PC-3 (cell line): Measurements from ENCODE around the gene MAP1LC3B. TPM values are rescaled to one million over a fixed set of nuclear protein-coding genes. Genes with fewer than 3 reads are reported as not detected.

Experiments used
- ATAC-seq: fragments of 200-7000 bp; cut with Tn5 transposase; 2 replicates; pipeline ENCODE4 v1.9.1; 2020; ENCODE audit warnings: mild to moderate bottlenecking, moderate library complexity
- BruUV-seq: library from RNA; stranded (reverse); fragments of 400-500 nt; replicated peaks from 2 replicates; lab custom pipeline; 2021; lab: Mats Ljungman, UMichigan
- CTCF ChIA-PET: fragments of 300-600 bp; sonication (Branson Sonifier 250); formaldehyde crosslinking; loops from one replicate; lab custom pipeline; 2022; ENCODE audit warnings: antibody characterized with exemption; lab: Charles Lee
- POLR2A ChIA-PET: fragments of 300-600 bp; sonication (Branson Sonifier 250); formaldehyde crosslinking; loops from one replicate; lab custom pipeline; 2022; ENCODE audit warnings: antibody characterized with exemption; ENCODE audit not compliant: unreplicated experiment; lab: Charles Lee
- DNase-seq: peaks from one replicate; pipeline ENCODE4 v3.0.0-alpha.2; 2015
- H2AFZ ChIP-seq: fragments of 300-600 bp; sonication (generic); 2 replicates; pipeline ENCODE4 v1.6.0; 2016; ENCODE audit warnings: antibody characterized with exemption, low read length
- H3F3A ChIP-seq: fragments of 300-600 bp; sonication (generic); one replicate; pipeline ENCODE4 v1.6.0; 2017; ENCODE audit warnings: antibody characterized with exemption, low read length, control low read depth, mild to moderate bottlenecking; ENCODE audit not compliant: unreplicated experiment
- H3K27ac ChIP-seq: fragments of 300-600 bp; sonication (generic); 2 replicates; pipeline ENCODE4 v1.5.1; 2016; ENCODE audit warnings: mild to moderate bottlenecking, low read length
- H3K27me3 ChIP-seq: fragments of 300-600 bp; sonication (generic); 2 replicates; pipeline ENCODE4 v1.6.1; 2016; ENCODE audit warnings: low read length, mixed read lengths
- H3K36me3 ChIP-seq: fragments of 300-600 bp; sonication (generic); 2 replicates; pipeline ENCODE4 v1.6.1; 2016; ENCODE audit warnings: low read depth, mixed run types, low read length, mixed read lengths
- H3K4me1 ChIP-seq: fragments of 300-600 bp; sonication (generic); 2 replicates; pipeline ENCODE4 v1.5.1; 2016; ENCODE audit warnings: low read length; ENCODE audit not compliant: insufficient read depth
- H3K4me2 ChIP-seq: fragments of 300-600 bp; sonication (generic); 2 replicates; pipeline ENCODE4 v1.6.0; 2016; ENCODE audit warnings: low read length
- H3K4me3 ChIP-seq: fragments of 300-600 bp; sonication (generic); 2 replicates; pipeline ENCODE4 v1.5.1; 2016; ENCODE audit warnings: mild to moderate bottlenecking, low read length, mixed read lengths
- H3K79me2 ChIP-seq: fragments of 300-600 bp; sonication (generic); 2 replicates; pipeline ENCODE4 v1.6.1; 2017; ENCODE audit warnings: low read length, mixed read lengths
- H3K9ac ChIP-seq: fragments of 300-600 bp; sonication (generic); 2 replicates; pipeline ENCODE4 v1.6.0; 2016; ENCODE audit warnings: mild to moderate bottlenecking, low read length
- H3K9me2 ChIP-seq: fragments of 300-600 bp; sonication (generic); replicated peaks from 2 replicates; pipeline ENCODE4 v1.6.1; 2016; ENCODE audit warnings: mixed run types, low read length, mixed read lengths
- H3K9me3 ChIP-seq: fragments of 300-600 bp; sonication (generic); 2 replicates; pipeline ENCODE4 v1.6.1; 2016; ENCODE audit warnings: low read length, mixed read lengths
- H4K20me1 ChIP-seq: fragments of 300-600 bp; sonication (generic); 2 replicates; pipeline ENCODE4 v1.6.1; 2016; ENCODE audit warnings: low read length, mixed read lengths
- CTCF ChIP-seq: fragments of 300-600 bp; sonication (generic); conservative IDR thresholded peaks from 2 replicates; pipeline ENCODE4 v1.5.1; 2017; ENCODE audit warnings: antibody characterized with exemption, low read depth, mild to moderate bottlenecking, low read length
- EZH2 ChIP-seq: fragments of 300-600 bp; sonication (generic); IDR thresholded peaks from one replicate; pipeline ENCODE4 v1.6.1; 2017; ENCODE audit warnings: antibody characterized with exemption, mild to moderate bottlenecking, low read length; ENCODE audit not compliant: unreplicated experiment
- EZH2phosphoT487 ChIP-seq: fragments of 300-600 bp; sonication (generic); IDR thresholded peaks from 2 replicates; pipeline ENCODE4 v1.6.1; 2018; ENCODE audit warnings: mild to moderate bottlenecking, antibody characterized with exemption, low read length, borderline replicate concordance
- intact Hi-C: fragments of 100-400 bp; cut with micrococcal nuclease; formaldehyde crosslinking; loops from 2 replicates; pipeline ENCODE4 v1.9.0; 2023
- total RNA-seq: library from RNA; depleted of rRNA; stranded (reverse); fragments of >200 nt; gene quantifications from 2 replicates; pipeline ENCODE4 v1.2.3, GENCODE V29; 2014

Gene MAP1LC3B
- total RNA-seq, 1 experiment from 2014 or later, result 11.9 TPM

- H3K9me2 ChIP-seq, result no peaks in the 10 kb centered on the region
- H3K79me2 ChIP-seq, result no peaks in the 10 kb centered on the region
- no peak overlapping the region for H3K4me3 ChIP-seq
- H3K27me3 ChIP-seq, result no peaks in the 10 kb centered on the region
- no peaks in the 10 kb centered on the region for H3K9me3 ChIP-seq
- BruUV-seq, result no TSS peak
- POLR2A ChIA-PET, result no interaction called here
- CTCF ChIA-PET, result no interaction called here
- H2AFZ ChIP-seq, result no peak overlapping the region
- no peaks in the 10 kb centered on the region; the same call in 1 of the 2 replicates for H3K36me3 ChIP-seq
- H3K4me2 ChIP-seq, result no peak overlapping the region
- no peaks in the 10 kb centered on the region for H3F3A ChIP-seq
- TF ChIP-seq CTCF (no peak), EZH2phosphoT487 (no peak), EZH2 (no peak)
- no peaks in the 10 kb centered on the region for H3K4me1 ChIP-seq
- no peak overlapping the region for H3K27ac ChIP-seq
- H4K20me1 ChIP-seq, result no peaks in the 10 kb centered on the region
- ATAC-seq (no peak), DNase-seq (no peak)
- H3K9ac ChIP-seq, result no peak overlapping the region
- intact Hi-C loops, result loop anchor here (10.0 kb wide), 1 partner anchor 55 kb away; no protein-coding TSS in a partner anchor
Observed at GRCh38 chr16:87409781-87410180, 17.6 kb downstream of the MAP1LC3B start.

- DNase-seq (no peak), ATAC-seq (no peak)
- H3K4me1 ChIP-seq, result no peaks in the 10 kb centered on the region
- no peaks in the 10 kb centered on the region for H3K27me3 ChIP-seq
- H3K9ac ChIP-seq, result no peak overlapping the region
- no peaks in the 10 kb centered on the region for H3F3A ChIP-seq
- intact Hi-C loops, result loop anchor here (10.0 kb wide), 1 partner anchor 54 kb away; no protein-coding TSS in a partner anchor
- H3K36me3 ChIP-seq, result no peaks in the 10 kb centered on the region
- H4K20me1 ChIP-seq, result no peaks in the 10 kb centered on the region
- ChIA-PET POLR2A (no interaction called here), CTCF (no interaction called here)
- H2AFZ ChIP-seq, result no peak overlapping the region
- H3K9me2 ChIP-seq, result no peaks in the 10 kb centered on the region
- TF ChIP-seq EZH2 (no peak), CTCF (no peak), EZH2phosphoT487 (no peak)
- H3K27ac ChIP-seq, result no peak overlapping the region
- H3K4me2 ChIP-seq, result no peak overlapping the region
- H3K4me3 ChIP-seq, result no peak overlapping the region
- no peaks in the 10 kb centered on the region for H3K79me2 ChIP-seq
- no peaks in the 10 kb centered on the region for H3K9me3 ChIP-seq
- BruUV-seq, result no TSS peak
Observed at GRCh38 chr16:87410530-87410929, 18.4 kb downstream of the MAP1LC3B start.

- CTCF ChIA-PET, result no interaction called here
- ATAC-seq (no peak), DNase-seq (no peak)
- H3K4me1 ChIP-seq, result no peaks in the 10 kb centered on the region
- no peak overlapping the region for H3K4me2 ChIP-seq
- H3K27ac ChIP-seq, result no peak overlapping the region
- BruUV-seq, result no TSS peak
- no peaks in the 10 kb centered on the region for H3K27me3 ChIP-seq
- no peak overlapping the region for H3K4me3 ChIP-seq
- no peak overlapping the region for H2AFZ ChIP-seq
- POLR2A ChIA-PET, result no interaction called here
- H3K9me3 ChIP-seq, result no peaks in the 10 kb centered on the region
- no peaks in the 10 kb centered on the region for H3K36me3 ChIP-seq
- TF ChIP-seq CTCF, result no peak
- TF ChIP-seq EZH2phosphoT487, result no peak
- no peak for TF ChIP-seq EZH2
- H3K9me2 ChIP-seq, result no peaks in the 10 kb centered on the region
- no peaks in the 10 kb centered on the region for H3K79me2 ChIP-seq
- no peak overlapping the region for H3K9ac ChIP-seq
- no peaks in the 10 kb centered on the region for H4K20me1 ChIP-seq
- H3F3A ChIP-seq, result no peaks in the 10 kb centered on the region
- intact Hi-C loops, result loop anchor here (10.0 kb wide), 1 partner anchor 54 kb away; no protein-coding TSS in a partner anchor
Observed at GRCh38 chr16:87410968-87411367, 18.8 kb downstream of the MAP1LC3B start.
